Stimulated activated CD8-positive, alpha-beta memory T cell treated with anti-CD3 and anti-CD28 coated beads, Interleukin-4, amount 100 ng/mL, for 1 hour (primary cell): ENCODE results near the gene OGG1.
"Not testable (repeated sequence)": the region's sequence is repeated elsewhere in the genome, so short reads cannot be mapped to it uniquely, and the experiment has no call there.

ENCODE experiments used
- DNase-seq, 2 donors: peaks; one replicate each; pipeline ENCODE4 v3.0.0-alpha.2; 2020; ENCODE audit warnings: low read depth in 2 of 2, low spot score in 1 of 2

Gene OGG1

DNA sequence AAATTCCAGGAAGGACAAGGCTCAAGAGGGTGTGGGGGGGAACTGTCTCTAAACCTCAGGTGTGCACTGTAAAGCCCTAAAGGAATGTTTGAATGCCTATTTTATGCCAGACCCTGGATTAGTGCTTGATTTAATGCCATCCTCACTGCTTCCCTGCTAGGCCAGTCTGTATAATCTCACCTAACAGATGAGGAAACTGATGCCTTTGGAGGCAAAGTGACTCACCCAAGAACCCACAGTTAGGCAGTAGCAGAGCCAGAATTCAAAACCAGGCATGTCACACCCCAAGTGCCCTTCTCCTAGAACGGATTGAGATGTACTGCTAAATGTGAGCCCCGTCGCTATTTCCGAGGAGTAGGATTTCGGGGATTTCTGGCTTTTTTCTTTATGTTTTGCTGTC is 12.2 kb downstream of the OGG1 start:
- DNase-seq = no peak

DNA sequence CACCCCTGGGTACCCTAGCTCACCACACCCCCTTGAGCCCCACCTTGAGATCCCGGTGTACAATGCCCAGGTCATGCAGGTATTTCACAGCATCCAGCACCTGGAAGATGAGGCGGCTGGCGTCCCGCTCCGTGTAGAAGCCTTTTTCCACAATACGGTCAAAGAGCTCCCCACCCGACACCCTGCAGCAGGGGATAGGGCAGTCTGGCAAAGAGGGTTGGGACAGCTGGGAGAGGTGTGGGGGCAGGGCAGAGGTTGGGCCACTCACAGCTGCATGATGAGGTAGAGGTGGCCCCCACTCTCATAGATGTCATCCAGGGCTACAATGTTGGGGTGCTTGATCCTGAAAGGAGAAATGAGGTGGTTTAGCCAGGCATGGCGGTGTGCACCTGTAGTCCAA is 13.1 kb downstream of the OGG1 start:
- no peak for DNase-seq

DNA sequence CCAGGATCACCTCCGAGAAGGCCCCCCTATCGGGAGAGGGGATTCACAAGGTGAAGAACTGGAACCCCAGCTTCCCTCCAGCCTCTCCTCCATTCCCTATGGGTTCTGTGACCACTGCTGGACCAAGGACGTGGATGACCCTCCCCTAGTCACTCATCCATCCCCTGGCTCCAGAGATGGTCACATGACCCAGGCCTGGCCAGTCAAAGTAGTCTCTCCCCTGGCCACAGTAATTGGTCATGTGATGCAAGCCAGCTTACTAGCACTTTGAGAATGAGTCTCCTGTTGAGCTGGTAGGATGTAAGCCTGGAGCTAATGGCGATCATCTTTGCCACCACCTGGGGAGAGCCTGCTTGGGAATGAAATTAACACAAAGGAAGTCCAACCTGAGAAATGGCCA is 16.1 kb downstream of the OGG1 start:
- DNase-seq = no peak

DNA sequence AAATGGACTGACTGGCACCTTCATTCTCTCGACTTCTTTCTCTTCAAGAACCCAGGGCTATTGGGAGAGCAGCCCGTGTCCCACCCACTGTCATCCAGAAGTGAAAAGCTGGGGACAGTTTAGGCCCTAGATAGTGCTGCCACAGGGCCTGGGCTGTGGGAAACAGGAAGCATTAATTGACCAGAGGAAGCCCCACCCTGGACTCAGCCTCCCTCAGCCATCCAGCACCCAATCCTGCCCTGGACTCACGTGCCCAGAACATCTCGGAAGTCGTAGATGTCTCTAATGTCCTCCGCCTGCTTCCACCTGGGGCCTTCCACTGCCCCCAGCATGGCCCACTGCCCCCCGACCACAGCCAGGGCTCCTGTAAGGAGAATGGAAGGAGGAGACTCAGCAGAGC is 17.7 kb downstream of the OGG1 start:
- no peak for DNase-seq

DNA sequence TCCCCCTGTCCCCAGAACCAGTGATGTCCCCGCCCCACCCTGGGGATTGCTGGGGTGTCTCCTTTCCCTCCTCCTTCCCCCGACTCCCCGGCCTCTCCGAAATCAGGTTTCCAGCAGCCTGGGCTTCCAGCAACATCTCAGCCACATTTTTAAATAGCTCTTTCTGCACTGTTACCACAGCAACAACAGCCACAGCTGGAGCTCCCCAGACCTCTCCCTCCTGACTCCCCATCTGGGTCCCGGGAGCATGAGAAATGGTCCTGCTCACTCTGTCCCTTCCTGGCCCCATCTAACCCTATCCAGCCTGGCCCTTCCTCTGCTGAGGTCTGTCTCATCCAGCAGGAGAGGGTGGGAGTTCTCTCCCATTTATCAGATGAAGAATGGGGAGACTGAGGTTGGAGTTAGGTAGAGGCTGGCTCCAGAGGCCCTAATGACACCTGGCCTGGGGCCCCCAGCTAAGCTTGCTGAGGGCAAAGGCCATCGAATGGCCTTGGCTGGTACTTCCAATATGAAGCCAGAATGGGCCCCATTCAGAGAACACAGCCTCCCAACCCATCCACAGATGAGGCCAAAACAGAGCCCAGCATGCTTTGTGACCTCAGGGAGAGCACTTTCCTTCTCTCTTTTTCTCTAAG is 18.5 kb downstream of the OGG1 start:
- DNase-seq = no peak

DNA sequence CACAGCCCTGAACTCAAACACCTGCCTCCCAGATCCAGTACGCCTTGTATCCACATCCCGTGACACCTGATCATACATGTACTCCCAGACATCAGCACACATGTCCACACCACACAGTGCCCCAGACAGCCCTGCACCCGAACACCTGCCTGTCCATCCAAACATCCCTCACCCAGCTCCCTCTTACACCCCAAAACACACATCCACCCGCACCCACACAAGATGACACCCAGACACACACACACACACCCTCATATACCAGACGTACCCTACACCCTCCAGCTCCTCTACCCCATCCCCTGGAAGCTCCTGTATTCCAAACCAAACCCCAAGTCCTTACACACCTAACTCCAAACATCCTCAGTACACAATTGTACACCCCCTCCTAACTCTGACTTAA is 19.3 kb downstream of the OGG1 start:
- DNase-seq = no peak

DNA sequence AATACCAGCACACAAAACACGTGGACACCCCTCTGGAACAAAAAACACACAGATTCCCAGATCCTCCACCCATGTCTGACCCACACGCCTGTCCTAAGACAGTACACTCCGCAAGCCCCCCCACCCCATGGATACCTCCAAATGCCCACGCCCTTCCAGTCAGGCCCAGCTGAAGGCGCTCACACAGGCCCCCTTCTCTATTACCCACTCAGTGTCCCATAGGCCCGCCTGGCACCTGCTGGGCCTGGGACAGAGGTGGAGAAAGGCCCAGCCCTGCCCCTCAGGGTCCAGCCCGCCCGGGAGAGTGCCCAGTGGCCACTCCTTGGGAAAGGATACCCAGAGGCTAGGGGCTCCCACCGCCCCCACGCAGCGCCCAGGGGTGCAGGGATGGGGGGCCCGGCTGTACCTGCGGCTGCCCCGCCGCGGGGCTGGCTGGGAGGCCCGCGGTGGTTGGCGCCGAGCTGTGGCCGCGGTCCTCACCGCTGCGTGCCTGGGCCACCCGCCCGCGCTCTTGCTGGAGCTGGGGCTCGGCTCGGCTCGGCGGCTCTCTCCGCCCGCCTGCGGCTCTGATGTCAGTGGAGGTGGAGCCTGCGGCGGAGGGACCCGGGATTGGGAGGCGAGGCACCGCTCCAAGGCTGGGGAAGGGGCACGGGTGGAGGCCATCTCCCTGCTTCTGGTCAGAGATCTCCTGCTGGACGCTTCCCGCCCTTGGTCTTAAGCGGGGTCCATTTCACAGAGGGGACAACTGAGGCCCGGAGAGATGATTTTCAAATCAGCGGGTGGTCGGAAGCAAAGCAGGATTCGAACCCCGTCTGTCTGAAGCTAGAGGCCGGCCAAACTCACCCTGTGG is 19.9 kb downstream of the OGG1 start, which contains the start of gene CAMK1:
Gene CAMK1, minus strand, starts transcription at position 522 of the 850 bp plus-strand sequence. CDS start 2,198 bp downstream, outside the sequence.
- DNase-seq = no peak

DNA sequence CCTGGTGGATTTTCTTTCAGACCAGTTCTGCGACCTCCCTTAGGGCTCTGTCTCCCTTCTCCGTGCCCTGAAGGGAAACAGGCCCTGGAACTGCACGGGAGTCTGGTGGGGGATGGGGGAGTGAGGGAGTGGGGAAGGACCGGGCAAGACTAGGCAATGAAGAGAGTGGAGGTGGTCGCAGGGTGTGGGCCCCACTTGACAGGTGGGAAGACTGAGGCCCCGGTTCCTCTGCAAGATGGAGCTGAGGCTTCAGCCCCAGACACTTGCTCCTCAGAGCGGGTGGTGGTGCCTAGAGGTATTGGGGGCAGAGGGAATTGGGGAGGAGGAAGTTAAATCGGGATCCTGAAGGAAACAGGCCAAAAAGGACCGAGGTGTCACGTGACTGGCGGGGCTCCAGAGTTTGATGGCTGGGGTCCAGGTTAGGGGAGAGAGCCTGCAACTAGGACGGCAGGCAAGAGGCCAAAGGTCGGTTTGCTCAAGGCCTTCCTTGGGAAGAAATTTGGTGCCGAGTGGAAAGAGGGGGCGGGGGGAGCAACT is 20.6 kb downstream of the OGG1 start:
- DNase-seq = no peak

DNA sequence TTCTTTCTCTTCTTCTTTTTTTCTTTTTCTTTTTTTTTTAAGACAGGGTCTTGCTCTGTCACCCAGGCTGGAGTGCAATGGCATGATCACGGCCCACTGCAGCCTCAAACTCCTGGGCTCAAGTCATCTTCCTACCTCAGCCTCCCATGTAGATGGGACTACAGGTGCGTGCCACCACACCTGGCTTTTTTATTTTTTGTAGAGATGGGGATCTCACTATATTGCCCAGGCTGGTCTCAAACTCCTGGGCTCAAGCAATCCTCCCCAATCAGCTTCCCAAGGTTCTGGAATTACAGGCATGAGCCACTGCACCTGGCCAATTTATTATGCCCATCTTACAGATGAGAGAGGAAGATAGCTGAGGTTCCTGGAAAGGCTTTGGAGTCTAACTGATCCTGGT is 21.3 kb downstream of the OGG1 start:
- not testable (repeated sequence) for DNase-seq

DNA sequence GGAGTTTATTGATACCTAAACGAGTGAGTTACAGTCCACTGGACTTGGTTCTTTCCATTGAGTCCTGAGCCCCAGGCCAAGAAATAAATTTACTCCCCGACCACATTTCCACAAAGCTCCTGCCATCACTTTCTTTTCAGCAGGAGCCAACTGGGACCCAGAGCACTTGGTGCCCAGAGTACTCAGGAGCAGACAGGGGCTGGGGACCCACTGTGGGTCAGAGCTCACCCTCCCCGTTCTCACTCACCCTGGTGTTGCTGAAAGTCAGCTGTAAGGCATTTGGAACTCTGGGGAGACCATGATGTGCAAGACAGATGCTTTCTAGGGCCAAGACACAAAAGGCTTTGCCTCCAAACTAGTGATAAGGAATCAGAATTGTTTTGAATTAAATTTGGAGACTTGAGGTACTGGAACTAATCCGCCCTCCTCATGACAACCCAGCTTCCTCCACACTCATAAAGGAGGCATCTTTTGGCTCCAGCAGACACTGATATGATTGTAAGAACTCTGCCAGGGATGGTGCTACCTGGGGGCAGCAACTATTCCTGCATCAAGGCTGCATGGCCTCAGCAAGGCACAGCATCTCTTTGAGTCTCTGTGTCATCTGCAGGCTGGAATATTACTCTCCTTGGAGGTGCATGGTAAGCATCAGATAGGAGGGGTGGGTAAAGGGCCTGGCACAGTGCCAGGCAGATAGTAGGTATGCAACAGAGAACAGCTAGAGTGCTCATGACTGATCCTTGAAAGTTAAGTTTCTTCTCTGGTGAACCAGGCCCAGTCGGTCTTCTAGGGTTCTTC is 27.3 kb downstream of the OGG1 start:
- DNase-seq = no peak

DNA sequence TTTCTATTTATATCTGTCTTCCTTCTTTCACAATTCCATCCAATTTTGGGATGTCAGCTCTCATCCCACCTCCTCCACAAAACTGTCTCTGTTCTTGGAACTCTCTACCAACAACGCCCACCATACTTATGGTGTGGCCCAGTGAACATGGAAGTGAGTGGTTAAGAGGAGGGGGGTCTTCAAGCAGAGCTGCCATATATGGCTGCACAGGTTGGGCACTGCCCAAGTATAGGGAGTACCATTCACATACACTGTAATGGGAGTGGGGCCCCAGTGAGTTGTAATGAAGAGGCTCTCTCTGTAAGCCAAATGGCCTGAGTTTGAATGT is 27.9 kb downstream of the OGG1 start:
- no peak for DNase-seq

DNA sequence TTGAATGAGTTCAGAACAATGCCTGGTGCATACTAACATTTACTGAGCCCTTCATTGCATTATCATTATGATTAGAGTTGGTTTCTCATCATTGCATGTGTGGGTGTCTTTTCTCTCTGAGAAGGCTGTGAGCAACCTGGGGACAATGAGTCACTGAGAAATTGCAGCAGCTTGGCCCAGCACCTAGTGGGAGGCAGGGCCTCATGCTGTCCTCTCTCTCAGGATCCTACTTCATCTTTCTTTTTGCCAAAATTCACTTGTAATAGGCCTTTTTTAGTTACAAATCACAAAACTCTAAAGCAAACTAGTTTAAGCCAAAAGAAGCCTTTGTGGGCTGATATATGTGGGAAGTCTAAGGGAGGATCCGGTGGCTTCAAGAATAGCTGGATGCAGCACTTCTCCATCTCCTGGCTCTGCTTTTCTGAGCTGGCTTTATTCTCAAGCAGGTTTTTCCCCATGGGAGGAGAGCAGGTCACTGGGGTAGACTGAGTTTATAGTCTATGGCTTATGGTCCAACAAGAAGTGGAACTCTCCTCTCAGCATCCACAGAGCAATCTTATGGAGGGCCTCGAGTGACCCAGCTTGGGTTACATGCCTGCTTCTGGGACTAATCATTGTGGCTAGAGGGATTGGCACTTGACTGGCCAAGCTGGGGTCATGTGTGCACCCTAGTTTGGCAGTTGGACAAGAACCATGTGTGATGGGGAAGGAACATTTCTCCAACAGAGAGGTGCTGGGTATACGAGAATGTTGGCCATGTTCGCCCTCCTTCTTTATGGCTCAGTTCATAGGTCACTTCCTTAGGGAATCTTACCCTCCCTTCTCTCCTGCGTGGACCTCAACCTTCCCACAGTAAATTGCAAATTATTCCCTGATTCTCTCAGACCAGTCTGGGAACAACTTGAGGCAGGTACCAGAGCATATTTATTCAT is 28.7 kb downstream of the OGG1 start:
- no peak for DNase-seq

DNA sequence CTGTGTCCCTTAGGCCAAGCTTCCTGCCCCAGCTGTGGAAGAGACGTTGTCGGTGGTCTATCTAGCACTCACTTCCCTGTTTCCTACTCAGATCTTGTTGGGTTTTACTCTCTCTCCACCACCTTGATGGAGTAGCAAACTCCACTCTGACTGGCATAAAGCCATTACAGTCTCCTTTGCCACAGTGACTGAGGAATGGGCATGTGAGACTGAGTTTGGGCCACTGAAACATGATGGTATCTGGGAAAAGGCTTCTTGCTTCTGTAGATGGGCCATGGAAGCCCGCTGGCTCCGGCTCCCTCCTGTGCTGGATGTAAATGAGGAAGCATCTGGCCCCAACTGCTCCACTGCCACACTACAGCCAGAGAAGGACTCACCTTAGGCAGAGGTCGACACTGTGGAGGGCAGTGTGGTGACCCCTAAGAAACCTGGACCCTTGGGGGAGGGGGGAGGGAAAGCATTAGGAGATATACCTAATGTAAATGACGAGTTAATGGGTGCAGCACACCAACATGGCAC is 29.4 kb downstream of the OGG1 start:
- DNase-seq = no peak

DNA sequence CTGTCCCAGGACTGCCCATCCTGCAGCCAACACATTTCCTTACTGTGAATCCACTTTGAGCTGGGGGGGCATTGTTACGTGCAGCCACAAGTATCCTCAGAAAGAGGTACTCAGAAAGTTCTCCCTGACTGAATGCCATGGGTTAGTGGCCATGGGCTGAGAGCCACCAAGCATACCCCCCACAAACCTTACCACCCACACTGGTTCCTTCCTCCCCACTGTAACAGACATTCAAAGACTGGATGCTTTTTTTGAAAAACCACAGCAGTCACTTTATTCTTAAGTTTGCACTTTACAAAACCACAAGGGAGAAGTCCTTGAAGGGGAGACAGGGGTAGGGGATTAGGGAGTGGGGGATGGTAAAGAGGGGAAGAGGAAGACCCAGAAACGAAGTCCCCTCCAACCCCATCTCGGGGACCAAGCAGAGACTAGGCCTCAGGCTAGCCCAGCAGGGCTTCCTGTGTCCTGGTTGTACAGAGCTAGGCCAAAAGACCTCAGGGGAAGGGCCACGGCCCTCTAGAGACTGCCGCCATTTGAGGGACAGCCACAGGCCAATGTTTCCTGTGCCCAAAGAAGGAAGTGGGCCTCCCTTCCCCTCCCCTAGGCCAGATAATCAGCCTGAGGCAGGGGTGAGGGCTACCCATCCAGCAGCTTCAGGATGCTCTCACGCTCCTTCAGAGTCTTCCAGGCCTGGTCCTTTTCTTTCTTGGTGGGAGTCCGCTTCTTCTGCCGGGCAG is 30.1 kb downstream of the OGG1 start:
- no peak for DNase-seq

DNA sequence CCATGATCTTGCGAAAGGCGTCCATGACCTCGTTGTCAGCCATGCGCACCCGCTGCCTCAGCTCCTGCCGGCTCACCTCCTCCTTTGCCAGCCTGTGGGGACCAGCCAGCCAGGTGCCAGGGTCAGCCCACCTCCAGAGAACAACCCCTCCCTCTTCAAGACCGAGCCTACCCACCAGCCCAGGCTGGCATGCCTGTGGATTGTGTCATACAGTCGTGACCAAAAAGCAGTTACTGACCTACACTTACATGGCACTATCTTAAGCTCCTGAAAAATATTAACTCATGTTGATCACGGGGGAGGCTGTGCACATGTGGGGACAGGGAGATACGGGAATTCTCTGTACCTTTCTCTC is 30.7 kb downstream of the OGG1 start:
- DNase-seq = no peak

DNA sequence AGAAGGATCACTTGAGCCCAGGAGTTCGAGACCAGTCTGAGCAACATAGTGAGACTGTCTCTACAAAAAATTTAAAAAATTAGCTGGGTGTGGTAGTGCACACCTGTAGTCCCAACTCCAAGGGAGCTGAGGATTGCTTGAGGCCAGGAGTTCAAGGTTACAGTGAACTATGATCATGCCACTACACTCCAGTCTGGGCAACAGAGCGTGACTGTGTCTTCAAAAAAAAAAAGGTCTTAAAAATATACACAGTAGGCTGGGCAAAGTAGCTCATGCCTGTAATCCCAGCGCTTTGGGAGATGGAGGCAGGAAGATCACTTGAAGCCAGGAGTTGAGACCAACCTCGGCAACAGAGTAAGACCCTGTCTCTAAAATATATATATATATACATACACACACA is 31.2 kb downstream of the OGG1 start:
- no peak for DNase-seq

DNA sequence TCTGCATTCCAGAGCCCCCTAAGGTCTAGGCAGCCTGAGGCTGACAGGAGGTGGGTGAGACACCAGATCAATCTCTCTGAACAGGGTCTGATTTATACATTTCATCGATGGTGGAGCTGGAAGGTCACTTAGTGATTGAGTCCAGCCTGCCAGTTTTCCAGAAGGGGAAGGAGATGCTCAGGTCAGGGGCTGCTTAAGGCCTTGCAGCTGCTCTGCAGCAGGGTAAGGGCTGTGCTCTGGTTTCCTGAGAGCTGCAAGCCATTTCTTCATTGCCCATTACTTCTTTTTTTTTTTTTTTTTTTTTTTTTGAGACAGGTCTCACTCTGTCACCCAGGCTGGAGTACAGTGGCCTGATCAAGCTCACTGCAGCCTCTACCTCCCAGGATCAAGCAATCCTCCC is 31.8 kb downstream of the OGG1 start:
- DNase-seq = no peak

DNA sequence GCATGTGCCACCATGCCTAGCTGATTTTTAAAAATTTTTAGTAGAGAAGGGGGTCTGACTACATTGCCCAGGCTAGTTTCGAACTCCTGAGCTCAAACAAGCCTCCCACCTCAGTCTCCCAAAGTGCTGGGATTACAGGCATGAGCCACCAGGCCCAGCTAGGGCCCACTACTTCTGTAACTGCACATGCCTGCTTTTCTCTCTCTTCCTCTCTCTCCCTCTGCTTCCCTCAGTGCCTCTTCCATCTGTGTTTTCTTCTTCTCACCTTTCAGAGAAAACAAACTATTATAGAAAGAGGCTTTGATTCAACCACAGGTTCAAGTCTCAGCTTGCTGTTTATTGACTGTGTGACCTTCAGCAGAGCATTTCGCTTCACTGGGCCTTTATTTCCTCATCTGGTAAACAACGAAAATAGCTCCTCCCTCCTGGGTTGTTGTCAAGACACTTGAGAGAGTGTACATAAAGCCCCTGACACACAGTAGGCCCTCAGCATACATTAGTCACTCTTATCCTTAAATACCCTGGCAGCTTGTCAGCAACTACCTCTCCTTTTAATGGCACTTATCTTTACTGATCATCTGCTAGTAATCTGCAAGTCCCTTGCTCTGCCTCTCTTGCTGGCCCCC is 32.3 kb downstream of the OGG1 start:
- DNase-seq = no peak

DNA sequence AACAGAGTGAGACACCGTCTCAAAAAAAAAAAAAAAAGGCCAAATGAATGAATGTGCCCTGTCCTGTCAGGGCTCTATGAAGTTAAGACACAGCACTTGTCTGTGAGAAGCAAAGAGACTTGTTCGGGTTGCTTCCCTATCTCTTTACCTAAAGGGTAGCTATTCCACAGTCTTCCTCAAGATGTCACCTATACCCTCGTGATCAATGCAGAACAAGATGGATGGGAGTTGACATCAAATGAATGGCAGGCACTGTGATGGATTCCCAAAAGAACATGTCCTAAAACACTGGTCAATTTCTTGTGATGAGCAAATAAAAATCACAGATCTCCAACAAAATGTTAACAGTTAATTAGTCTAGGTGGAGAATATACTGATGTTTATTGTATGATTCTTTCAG is 33.0 kb downstream of the OGG1 start:
- no peak for DNase-seq
